NT2/D1 (cell line): Measurements from ENCODE around the gene INSYN2A.

Experiments
- DNase-seq: peaks from one replicate; pipeline ENCODE4 v3.0.0-alpha.2; 2011; ENCODE audit warnings: low read depth, low spot score
- H3K27me3 ChIP-seq: 2 replicates; pipeline ENCODE4 v1.6.0; 2011; ENCODE audit warnings: mild to moderate bottlenecking; ENCODE audit not compliant: insufficient read length, insufficient read depth
- H3K36me3 ChIP-seq: 2 replicates; pipeline ENCODE4 v1.6.1; 2011; ENCODE audit warnings: mild to moderate bottlenecking, low read length, mixed read lengths; ENCODE audit not compliant: insufficient read depth, insufficient read length
- H3K4me1 ChIP-seq: 2 replicates; pipeline ENCODE4 v1.5.1; 2011; ENCODE audit not compliant: insufficient read depth, insufficient read length
- H3K4me3 ChIP-seq: 2 replicates; pipeline ENCODE4 v1.5.1; 2011; ENCODE audit warnings: low read depth; ENCODE audit not compliant: insufficient read length
- H3K9ac ChIP-seq: 2 replicates; pipeline ENCODE4 v1.6.0; 2011; ENCODE audit warnings: low read depth; ENCODE audit not compliant: insufficient read length
- H3K9me3 ChIP-seq: 2 replicates; pipeline ENCODE4 v1.5.1; 2011; ENCODE audit warnings: mild to moderate bottlenecking, low read length; ENCODE audit not compliant: insufficient read depth
- SUZ12 ChIP-seq: IDR thresholded peaks from 2 replicates; pipeline ENCODE4 v1.6.1; 2011; ENCODE audit not compliant: insufficient read length, insufficient read depth; ENCODE audit errors: extremely low read depth
- YY1 ChIP-seq: IDR thresholded peaks from 2 replicates; pipeline ENCODE4 v1.6.1; 2011; ENCODE audit not compliant: insufficient read length, insufficient read depth
- ZNF274 ChIP-seq: IDR thresholded peaks from 2 replicates; pipeline ENCODE4 v1.6.1; 2011; ENCODE audit warnings: mild to moderate bottlenecking, low read depth, low read length

Gene INSYN2A

GRCh38 chr10:127210936-127211466, 14.6 kb upstream of the INSYN2A start:
- no peak overlapping the region for H3K9ac ChIP-seq
- no peaks in the 10 kb centered on the region for H3K4me1 ChIP-seq
- DNase-seq = no peak
- H3K9me3 ChIP-seq = no peaks in the 10 kb centered on the region
- no peaks in the 10 kb centered on the region for H3K27me3 ChIP-seq
- H3K4me3 ChIP-seq = no peak overlapping the region
- TF ChIP-seq YY1 = no peak
- TF ChIP-seq SUZ12 = no peak
- no peak for TF ChIP-seq ZNF274
- H3K36me3 ChIP-seq = no peaks in the 10 kb centered on the region

GRCh38 chr10:127207081-127207480, 10.7 kb upstream of the INSYN2A start:
- H3K4me1 ChIP-seq = no peaks in the 10 kb centered on the region
- no peak overlapping the region for H3K4me3 ChIP-seq
- TF ChIP-seq YY1 = no peak
- TF ChIP-seq ZNF274 = no peak
- TF ChIP-seq SUZ12 = no peak
- H3K27me3 ChIP-seq = no peaks in the 10 kb centered on the region
- no peak overlapping the region for H3K9ac ChIP-seq
- H3K9me3 ChIP-seq = no peaks in the 10 kb centered on the region
- no peak for DNase-seq
- H3K36me3 ChIP-seq = no peaks in the 10 kb centered on the region

- TF ChIP-seq ZNF274 (no peak), YY1 (no peak), SUZ12 (no peak)
- H3K4me1 ChIP-seq = no peaks in the 10 kb centered on the region
- H3K4me3 ChIP-seq = no peak overlapping the region
- H3K27me3 ChIP-seq = no peaks in the 10 kb centered on the region
- H3K9ac ChIP-seq = no peak overlapping the region
- H3K36me3 ChIP-seq = no peaks in the 10 kb centered on the region
- H3K9me3 ChIP-seq = no peaks in the 10 kb centered on the region
- DNase-seq = no peak
These were observed 6.7 kb upstream of the INSYN2A start for GRCh38 chr10:127203067-127203466.

- H3K36me3 ChIP-seq = no peaks in the 10 kb centered on the region
- no peak for TF ChIP-seq ZNF274
- no peak for TF ChIP-seq YY1
- no peak for TF ChIP-seq SUZ12
- no peak for DNase-seq
- H3K9me3 ChIP-seq = no peaks in the 10 kb centered on the region
- H3K4me3 ChIP-seq = no peak overlapping the region
- peaks cover 2% of the 10 kb centered on the region for H3K4me1 ChIP-seq
- no peak overlapping the region for H3K9ac ChIP-seq
- peaks cover 12% of the 10 kb centered on the region for H3K27me3 ChIP-seq
These were observed 4.3 kb upstream of the INSYN2A start for GRCh38 chr10:127200646-127201045.

GRCh38 chr10:127198721-127199120, 2.3 kb upstream of the INSYN2A start:
- no peak overlapping the region for H3K9ac ChIP-seq
- no peak for DNase-seq
- peaks cover 2% of the 10 kb centered on the region for H3K4me1 ChIP-seq
- H3K4me3 ChIP-seq = no peak overlapping the region
- H3K36me3 ChIP-seq = no peaks in the 10 kb centered on the region
- H3K27me3 ChIP-seq = peaks cover 30% of the 10 kb centered on the region
- TF ChIP-seq SUZ12 (no peak), YY1 (no peak), ZNF274 (no peak)
- H3K9me3 ChIP-seq = no peaks in the 10 kb centered on the region

- no peak for DNase-seq
- TF ChIP-seq SUZ12 (no peak), ZNF274 (no peak), YY1 (no peak)
These were observed 1.9 kb upstream of the INSYN2A start for GRCh38 chr10:127198307-127198706.

GRCh38 chr10:127197154-127197432, 702 bp upstream of the INSYN2A start:
- Histone ChIP-seq H3K4me3 (peak overlapping the region; percentile 54), H3K9me3 (no peaks in the 10 kb centered on the region), H3K36me3 (no peaks in the 10 kb centered on the region), H3K4me1 (peaks cover 2% of the 10 kb centered on the region), H3K27me3 (peaks cover 30% of the 10 kb centered on the region), H3K9ac (peak overlapping the region; percentile 70)
- TF ChIP-seq ZNF274 (no peak), YY1 (no peak), SUZ12 (no peak)
- DNase-seq = no peak

More at GRCh38 chr10:127198307-127198706, 1.9 kb upstream of the INSYN2A start:
- H3K36me3 ChIP-seq = no peaks in the 10 kb centered on the region
- H3K9ac ChIP-seq = no peak overlapping the region
- H3K4me1 ChIP-seq = peaks cover 2% of the 10 kb centered on the region
- H3K9me3 ChIP-seq = no peaks in the 10 kb centered on the region
- no peak overlapping the region for H3K4me3 ChIP-seq
- peaks cover 30% of the 10 kb centered on the region for H3K27me3 ChIP-seq

GRCh38 chr10:127195571-127196281, 665 bp downstream of the INSYN2A start:
- Histone ChIP-seq H3K9ac (peak overlapping the region; percentile 67), H3K4me3 (peak overlapping the region; percentile 50)

More at GRCh38 chr10:127195571-127196281, 665 bp downstream of the INSYN2A start:
- Histone ChIP-seq H3K4me1 (peaks cover 2% of the 10 kb centered on the region), H3K27me3 (peaks cover 30% of the 10 kb centered on the region), H3K9me3 (no peaks in the 10 kb centered on the region), H3K36me3 (no peaks in the 10 kb centered on the region)
- DNase-seq = no peak
- TF ChIP-seq YY1 (no peak), ZNF274 (no peak), SUZ12 (no peak)
